Type B pancreatic cell (in vitro differentiated cells): Measurements from ENCODE around the gene KLHL36. TPM values are rescaled to one million over a fixed set of nuclear protein-coding genes. Genes with fewer than 3 reads are reported as not detected.

Experiments
- DNase-seq: peaks from one replicate; pipeline ENCODE4 v3.0.0; 2021; ENCODE audit warnings: mixed read lengths; ENCODE audit not compliant: unreplicated experiment; ENCODE audit errors: extremely low spot score
- H3K27ac Mint-ChIP-seq: 2 replicates; pipeline ENCODE4 v1.8.0; 2021; ENCODE audit warnings: mild to moderate bottlenecking, mixed read lengths
- H3K27me3 Mint-ChIP-seq: 2 replicates; pipeline ENCODE4 v1.8.0; 2021; ENCODE audit warnings: mixed read lengths
- H3K36me3 Mint-ChIP-seq: 2 replicates; pipeline ENCODE4 v1.8.0; 2021; ENCODE audit warnings: mixed read lengths
- H3K4me1 Mint-ChIP-seq: one replicate; pipeline ENCODE4 v1.8.0; 2021; ENCODE audit warnings: mixed read lengths; ENCODE audit not compliant: unreplicated experiment
- H3K4me3 Mint-ChIP-seq: 2 replicates; pipeline ENCODE4 v1.8.0; 2021; ENCODE audit warnings: mild to moderate bottlenecking, mixed read lengths
- H3K9me3 Mint-ChIP-seq: 2 replicates; pipeline ENCODE4 v1.8.0; 2021; ENCODE audit warnings: mixed read lengths
- total RNA-seq: library from RNA; stranded (reverse); gene quantifications from 2 replicates; pipeline ENCODE4 v1.2.1, GENCODE V29; 2021; ENCODE audit warnings: low replicate concordance
- TF ChIP-seq, protein P1 (sequence below): fragments of 200-600 bp; sonication (generic); conservative IDR thresholded peaks from 2 replicates; pipeline ENCODE4 v1.5.0; 2021; ENCODE audit warnings: antibody characterized with exemption, mild to moderate bottlenecking

Gene KLHL36
- total RNA-seq, 1 donor from 2014 or later = 40.3 TPM

DNA sequence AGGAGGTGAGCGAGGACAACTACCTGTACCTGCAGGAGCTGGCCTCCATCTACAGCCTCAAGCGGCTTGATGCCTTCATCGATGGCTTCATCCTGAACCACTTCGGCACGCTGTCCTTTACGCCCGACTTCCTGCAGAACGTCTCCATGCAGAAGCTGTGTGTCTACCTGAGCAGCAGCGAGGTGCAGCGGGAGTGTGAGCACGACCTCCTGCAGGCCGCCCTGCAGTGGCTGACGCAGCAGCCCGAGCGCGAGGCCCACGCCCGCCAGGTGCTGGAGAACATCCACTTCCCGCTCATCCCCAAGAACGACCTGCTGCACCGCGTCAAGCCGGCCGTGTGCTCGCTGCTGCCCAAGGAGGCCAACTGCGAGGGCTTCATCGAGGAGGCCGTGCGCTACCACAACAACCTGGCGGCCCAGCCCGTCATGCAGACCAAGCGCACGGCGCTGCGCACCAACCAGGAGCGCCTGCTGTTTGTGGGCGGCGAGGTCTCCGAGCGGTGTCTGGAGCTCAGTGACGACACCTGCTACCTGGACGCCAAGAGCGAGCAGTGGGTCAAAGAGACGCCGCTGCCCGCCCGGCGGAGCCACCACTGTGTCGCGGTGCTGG, 9.0 kb downstream of the KLHL36 start:
- no peaks in the 10 kb centered on the region for H3K9me3 Mint-ChIP-seq
- H3K27ac Mint-ChIP-seq = no peak overlapping the region
- no peak for DNase-seq
- H3K4me1 Mint-ChIP-seq = peaks cover 1% of the 10 kb centered on the region
- TF ChIP-seq, protein P1, sequence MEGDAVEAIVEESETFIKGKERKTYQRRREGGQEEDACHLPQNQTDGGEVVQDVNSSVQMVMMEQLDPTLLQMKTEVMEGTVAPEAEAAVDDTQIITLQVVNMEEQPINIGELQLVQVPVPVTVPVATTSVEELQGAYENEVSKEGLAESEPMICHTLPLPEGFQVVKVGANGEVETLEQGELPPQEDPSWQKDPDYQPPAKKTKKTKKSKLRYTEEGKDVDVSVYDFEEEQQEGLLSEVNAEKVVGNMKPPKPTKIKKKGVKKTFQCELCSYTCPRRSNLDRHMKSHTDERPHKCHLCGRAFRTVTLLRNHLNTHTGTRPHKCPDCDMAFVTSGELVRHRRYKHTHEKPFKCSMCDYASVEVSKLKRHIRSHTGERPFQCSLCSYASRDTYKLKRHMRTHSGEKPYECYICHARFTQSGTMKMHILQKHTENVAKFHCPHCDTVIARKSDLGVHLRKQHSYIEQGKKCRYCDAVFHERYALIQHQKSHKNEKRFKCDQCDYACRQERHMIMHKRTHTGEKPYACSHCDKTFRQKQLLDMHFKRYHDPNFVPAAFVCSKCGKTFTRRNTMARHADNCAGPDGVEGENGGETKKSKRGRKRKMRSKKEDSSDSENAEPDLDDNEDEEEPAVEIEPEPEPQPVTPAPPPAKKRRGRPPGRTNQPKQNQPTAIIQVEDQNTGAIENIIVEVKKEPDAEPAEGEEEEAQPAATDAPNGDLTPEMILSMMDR = no peak
- no peaks in the 10 kb centered on the region for H3K27me3 Mint-ChIP-seq
- H3K36me3 Mint-ChIP-seq = peaks cover 11% of the 10 kb centered on the region
- H3K4me3 Mint-ChIP-seq = no peak overlapping the region

DNA sequence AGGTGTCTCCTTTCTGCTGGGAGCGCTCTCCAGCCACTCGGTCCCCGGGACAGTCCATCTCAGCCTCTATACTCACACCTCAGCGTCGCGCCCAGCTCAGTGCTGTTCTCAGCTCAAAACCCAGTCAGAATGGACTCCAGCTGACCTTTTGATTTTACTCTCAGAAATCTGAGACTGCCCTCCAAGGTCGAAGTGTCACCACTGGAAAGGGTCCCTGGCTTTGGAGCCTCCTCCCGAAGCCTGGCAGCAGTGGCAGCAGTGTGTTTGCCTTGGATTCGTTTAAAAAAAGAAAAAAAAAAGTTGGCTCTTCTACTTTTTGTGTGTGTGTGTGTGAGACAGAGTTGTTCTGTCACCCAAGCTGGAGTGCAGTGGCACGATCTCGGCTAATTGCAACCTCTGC, 10.4 kb downstream of the KLHL36 start:
- TF ChIP-seq, protein P1 = no peak
- Mint-ChIP-seq H3K27me3 (no peaks in the 10 kb centered on the region), H3K4me1 (peaks cover 7% of the 10 kb centered on the region), H3K4me3 (no peak overlapping the region), H3K36me3 (peaks cover 12% of the 10 kb centered on the region), H3K9me3 (no peaks in the 10 kb centered on the region), H3K27ac (no peak overlapping the region)
- DNase-seq = no peak

DNA sequence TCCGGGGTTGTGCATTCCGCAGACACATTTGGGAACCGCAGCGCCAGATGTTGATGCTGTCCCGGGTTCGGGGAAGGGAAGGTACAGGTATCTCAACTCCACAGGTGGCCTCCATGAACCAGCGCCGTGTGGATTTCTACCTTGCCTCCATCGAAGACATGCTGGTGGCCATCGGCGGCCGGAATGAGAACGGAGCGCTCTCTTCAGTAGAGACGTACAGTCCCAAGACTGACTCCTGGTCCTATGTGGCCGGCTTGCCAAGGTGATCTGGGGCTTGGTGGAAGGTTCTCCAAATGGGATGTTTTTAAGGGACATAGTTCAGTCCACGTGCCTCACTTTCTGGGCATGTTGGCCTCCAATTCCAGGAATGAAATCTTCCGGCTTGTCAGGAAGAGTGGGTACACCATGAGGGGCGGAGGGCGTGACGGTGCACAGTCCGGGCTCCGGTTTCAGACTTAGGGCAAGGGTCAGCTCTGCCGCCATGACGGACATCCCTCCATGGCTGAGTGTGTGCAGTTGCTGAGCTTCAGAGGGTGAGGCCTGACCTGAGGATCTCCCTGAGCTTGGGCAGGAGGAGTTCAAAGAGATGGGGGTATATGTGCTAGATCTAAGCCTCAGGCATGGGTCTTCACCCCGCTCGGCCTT, 11.5 kb downstream of the KLHL36 start:
- no peak overlapping the region for H3K27ac Mint-ChIP-seq
- no peaks in the 10 kb centered on the region for H3K9me3 Mint-ChIP-seq
- TF ChIP-seq, protein P1 = no peak
- peaks cover 19% of the 10 kb centered on the region for H3K36me3 Mint-ChIP-seq
- H3K4me3 Mint-ChIP-seq = no peak overlapping the region
- H3K27me3 Mint-ChIP-seq = no peaks in the 10 kb centered on the region
- peaks cover 7% of the 10 kb centered on the region for H3K4me1 Mint-ChIP-seq
- DNase-seq = no peak

DNA sequence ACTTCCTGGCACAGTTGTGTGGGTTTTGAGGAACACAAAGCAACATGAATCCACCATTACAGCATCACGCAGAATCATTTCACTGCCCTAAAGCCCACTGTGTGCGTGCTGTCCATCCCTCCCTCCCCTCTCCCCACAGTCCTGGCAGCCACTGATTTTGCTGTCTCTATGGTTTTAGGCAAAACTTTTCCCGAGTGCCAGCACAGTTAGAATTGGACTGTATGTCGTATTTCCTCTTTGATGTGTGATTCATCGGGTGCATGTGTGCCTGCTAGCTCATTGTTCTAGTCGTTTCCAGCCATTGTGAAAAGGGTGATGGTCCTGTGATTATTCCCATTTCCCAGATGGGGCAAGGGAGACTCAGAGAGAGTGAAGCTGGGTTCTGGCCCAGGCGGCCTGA, 12.7 kb downstream of the KLHL36 start:
- TF ChIP-seq, protein P1 = no peak
- Mint-ChIP-seq H3K36me3 (peaks cover 19% of the 10 kb centered on the region), H3K4me1 (peaks cover 7% of the 10 kb centered on the region), H3K27me3 (no peaks in the 10 kb centered on the region), H3K27ac (no peak overlapping the region), H3K9me3 (no peaks in the 10 kb centered on the region), H3K4me3 (no peak overlapping the region)
- no peak for DNase-seq

DNA sequence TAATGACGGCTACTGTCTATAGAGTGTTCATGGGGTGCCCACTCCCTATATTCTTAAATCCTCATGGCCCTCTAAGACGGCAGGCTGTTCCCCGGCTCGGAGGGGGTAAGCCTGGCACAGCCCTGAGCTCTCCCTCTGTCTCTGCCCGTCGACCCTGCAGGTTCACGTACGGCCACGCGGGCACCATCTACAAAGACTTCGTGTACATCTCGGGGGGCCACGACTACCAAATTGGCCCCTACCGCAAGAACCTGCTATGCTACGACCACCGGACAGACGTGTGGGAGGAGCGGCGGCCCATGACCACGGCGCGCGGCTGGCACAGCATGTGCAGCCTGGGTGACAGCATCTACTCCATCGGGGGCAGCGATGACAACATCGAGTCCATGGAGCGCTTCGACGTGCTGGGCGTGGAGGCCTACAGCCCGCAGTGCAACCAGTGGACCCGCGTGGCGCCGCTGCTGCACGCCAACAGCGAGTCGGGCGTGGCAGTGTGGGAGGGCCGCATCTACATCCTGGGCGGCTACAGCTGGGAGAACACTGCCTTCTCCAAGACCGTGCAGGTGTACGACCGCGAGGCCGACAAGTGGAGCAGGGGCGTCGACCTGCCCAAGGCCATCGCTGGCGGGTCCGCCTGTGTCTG, 13.2 kb downstream of the KLHL36 start:
- Mint-ChIP-seq H3K4me1 (peaks cover 7% of the 10 kb centered on the region), H3K36me3 (peaks cover 19% of the 10 kb centered on the region), H3K27me3 (no peaks in the 10 kb centered on the region), H3K9me3 (no peaks in the 10 kb centered on the region), H3K4me3 (no peak overlapping the region), H3K27ac (no peak overlapping the region)
- DNase-seq = no peak
- TF ChIP-seq, protein P1 = no peak
